ENCODE measurements around the gene DYSF.

DYSF gene

DNA sequence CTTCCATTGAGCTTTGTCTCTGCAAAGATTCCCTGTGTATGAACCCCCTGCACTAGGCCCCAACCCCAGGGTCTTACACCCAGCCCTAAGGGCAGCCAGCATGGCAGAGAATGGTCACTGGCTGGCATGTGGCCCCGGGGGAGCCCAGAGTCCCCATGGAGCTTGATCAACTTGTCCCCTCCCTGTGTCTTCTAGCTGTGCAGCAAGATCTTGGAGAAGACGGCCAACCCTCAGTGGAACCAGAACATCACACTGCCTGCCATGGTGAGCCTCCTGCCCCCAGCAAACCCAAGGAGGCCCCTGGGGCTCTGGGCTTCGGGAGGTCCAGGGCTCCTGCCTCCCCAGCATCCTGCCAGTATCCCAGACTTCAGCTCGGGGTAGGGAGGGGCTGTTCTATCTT, 81.5 kb downstream of the DYSF start:
- POLR2A ChIA-PET (ENCODE audit: low non-redundant PET) = no interaction called here
- no peak for DNase-seq (ENCODE audit: low spot score)
- TF ChIP-seq CTCF (conservative IDR thresholded peaks at IDR 0.05; ENCODE audit: low read depth) = no peak
- CTCF ChIA-PET = no interaction called here
- H3K27ac ChIP-seq = no peak overlapping the region

GRCh38 chr2:71535526-71535925, 82.2 kb downstream of the DYSF start:
- ChIA-PET POLR2A (ENCODE audit: low non-redundant PET) (no interaction called here), CTCF (interaction anchor here (0.7 kb wide), 1 partner anchor 264 kb away, joined by 3 read pairs; no protein-coding TSS in a partner anchor)
- no peak for DNase-seq (ENCODE audit: low spot score)
- TF ChIP-seq CTCF (conservative IDR thresholded peaks at IDR 0.05; ENCODE audit: low read depth) = no peak
- H3K27ac ChIP-seq = no peak overlapping the region

GRCh38 chr2:71536226-71536671, 82.9 kb downstream of the DYSF start:
- H3K27ac ChIP-seq = peak overlapping the region; percentile 3; the same call in 1 of the 2 replicates
- ChIA-PET CTCF (no interaction called here), POLR2A (ENCODE audit: low non-redundant PET) (no interaction called here)
- TF ChIP-seq CTCF (conservative IDR thresholded peaks at IDR 0.05; ENCODE audit: low read depth) = no peak
- peak; percentile 34 for DNase-seq (ENCODE audit: low spot score)

DNA sequence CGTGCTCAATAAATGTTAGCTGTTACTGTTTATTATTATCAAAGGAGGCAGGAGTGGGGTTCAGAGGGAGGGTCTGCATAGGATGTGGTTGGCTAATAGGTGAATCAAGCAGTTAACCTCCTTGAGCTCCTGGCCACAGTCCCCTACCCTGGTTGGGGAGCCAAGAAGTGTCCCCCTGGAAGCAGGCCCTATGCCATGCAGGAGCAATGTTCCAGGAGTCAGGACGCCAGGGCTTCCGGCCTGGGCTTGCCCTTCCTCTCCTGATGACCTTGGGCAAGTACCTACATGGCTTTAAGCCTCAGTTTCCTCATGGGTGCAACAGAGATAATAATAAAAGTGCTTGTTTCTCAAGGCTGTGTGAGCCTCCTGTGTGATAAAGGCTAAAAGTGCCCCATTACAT, 84.9 kb downstream of the DYSF start:
- no peak overlapping the region for H3K27ac ChIP-seq
- POLR2A ChIA-PET (ENCODE audit: low non-redundant PET) = no interaction called here
- CTCF ChIA-PET = no interaction called here
- no peak for TF ChIP-seq CTCF (conservative IDR thresholded peaks at IDR 0.05; ENCODE audit: low read depth)
- no peak for DNase-seq (ENCODE audit: low spot score)

GRCh38 chr2:71538656-71539265, 85.4 kb downstream of the DYSF start:
- H3K27ac ChIP-seq = no peak overlapping the region
- ChIA-PET CTCF (interaction anchor here (0.6 kb wide), 1 partner anchor 508 kb away, joined by 4 read pairs; no protein-coding TSS in a partner anchor), POLR2A (ENCODE audit: low non-redundant PET) (no interaction called here)
- no peak for TF ChIP-seq CTCF (conservative IDR thresholded peaks at IDR 0.05; ENCODE audit: low read depth)
- no peak for DNase-seq (ENCODE audit: low spot score)

DNA sequence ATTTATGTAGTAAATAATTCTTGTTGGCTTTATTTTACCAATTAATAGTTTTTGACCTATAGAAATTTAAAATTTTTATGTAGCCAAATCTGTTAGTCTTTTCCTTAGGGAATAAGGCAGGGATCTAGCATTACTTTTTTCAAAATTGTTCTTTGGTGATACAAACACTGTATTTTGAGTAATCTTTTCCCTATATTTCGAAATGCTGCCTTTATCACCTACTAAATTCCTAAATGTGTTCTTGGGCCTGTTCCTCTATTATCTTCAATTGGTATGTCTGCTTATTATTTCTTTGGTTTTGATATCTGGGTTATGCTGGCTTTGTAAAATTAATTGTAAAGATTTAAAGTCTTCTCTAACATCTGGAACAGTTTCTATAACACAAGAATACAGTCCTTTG, 87.5 kb downstream of the DYSF start:
- CTCF ChIA-PET = interaction anchor here (1.3 kb wide), 1 partner anchor 10 kb away, joined by 3 read pairs; no protein-coding TSS in a partner anchor
- POLR2A ChIA-PET (ENCODE audit: low non-redundant PET) = no interaction called here

More for the DNA sequence above, 87.5 kb downstream of the DYSF start:
- no peak for TF ChIP-seq CTCF (conservative IDR thresholded peaks at IDR 0.05; ENCODE audit: low read depth)
- no peak for DNase-seq (ENCODE audit: low spot score)
- no peak overlapping the region for H3K27ac ChIP-seq

All from RWPE1 (cell line).